WTC11 (cell line): ENCODE results near the gene SOX6.

ENCODE experiments used
- CREB1 ChIP-seq: sonication (generic); formaldehyde crosslinking; IDR thresholded peaks from 2 replicates; pipeline ENCODE4 v1.8.0; 2023; ENCODE audit warnings: mild to moderate bottlenecking, missing genetic modification reagents
- ELF4 ChIP-seq: sonication (generic); formaldehyde crosslinking; IDR thresholded peaks from 2 replicates; pipeline ENCODE4 v1.8.1; 2022; ENCODE audit warnings: low read depth, mild to moderate bottlenecking, moderate library complexity, missing genetic modification reagents
- GRHL2 ChIP-seq: fragments of 250-450 bp; sonication (Bioruptor Pico); IDR thresholded peaks from 2 replicates; pipeline ENCODE4 v1.8.0; 2022; ENCODE audit warnings: mild to moderate bottlenecking, moderate library complexity; ENCODE audit not compliant: insufficient replicate concordance, severe bottlenecking
- KAT7 ChIP-seq: sonication (generic); formaldehyde crosslinking; IDR thresholded peaks from 2 replicates; pipeline ENCODE4 v1.8.1; 2023; ENCODE audit warnings: missing genetic modification reagents, mild to moderate bottlenecking, borderline replicate concordance
- MYBL2 ChIP-seq: sonication (generic); formaldehyde crosslinking; IDR thresholded peaks from 2 replicates; pipeline ENCODE4 v1.8.1; 2023; ENCODE audit warnings: mild to moderate bottlenecking, moderate library complexity, missing genetic modification reagents
- NR3C1 ChIP-seq: sonication (generic); formaldehyde crosslinking; conservative IDR thresholded peaks from 2 replicates; pipeline ENCODE4 v1.8.1; 2023; ENCODE audit warnings: low read depth, mild to moderate bottlenecking, missing genetic modification reagents
- RORB ChIP-seq: fragments of 250-450 bp; sonication (Bioruptor Pico); IDR thresholded peaks from 2 replicates; pipeline ENCODE4 v1.9.0; 2021; ENCODE audit warnings: mild to moderate bottlenecking
- TP53 ChIP-seq: sonication (generic); formaldehyde crosslinking; IDR thresholded peaks from 2 replicates; pipeline ENCODE4 v1.8.1; 2023; ENCODE audit warnings: mild to moderate bottlenecking, missing genetic modification reagents
- ZNF121 ChIP-seq: sonication (generic); formaldehyde crosslinking; IDR thresholded peaks from 2 replicates; pipeline ENCODE4 v1.8.0; 2023; ENCODE audit warnings: missing genetic modification reagents
- TF ChIP-seq, protein P1 (sequence below): fragments of 200-600 bp; IDR thresholded peaks from 2 replicates; pipeline ENCODE4 v1.8.0; 2022; ENCODE audit warnings: antibody characterized with exemption
- TF ChIP-seq, protein P2 (sequence below): sonication (generic); formaldehyde crosslinking; IDR thresholded peaks from 2 replicates; pipeline ENCODE4 v1.8.1; 2022; ENCODE audit warnings: mild to moderate bottlenecking, missing genetic modification reagents, moderate library complexity, borderline replicate concordance
- TF ChIP-seq, protein P3 (sequence below): sonication (generic); formaldehyde crosslinking; IDR thresholded peaks from 2 replicates; pipeline ENCODE4 v1.8.0; 2022; ENCODE audit warnings: mild to moderate bottlenecking, missing genetic modification reagents

DNA sequence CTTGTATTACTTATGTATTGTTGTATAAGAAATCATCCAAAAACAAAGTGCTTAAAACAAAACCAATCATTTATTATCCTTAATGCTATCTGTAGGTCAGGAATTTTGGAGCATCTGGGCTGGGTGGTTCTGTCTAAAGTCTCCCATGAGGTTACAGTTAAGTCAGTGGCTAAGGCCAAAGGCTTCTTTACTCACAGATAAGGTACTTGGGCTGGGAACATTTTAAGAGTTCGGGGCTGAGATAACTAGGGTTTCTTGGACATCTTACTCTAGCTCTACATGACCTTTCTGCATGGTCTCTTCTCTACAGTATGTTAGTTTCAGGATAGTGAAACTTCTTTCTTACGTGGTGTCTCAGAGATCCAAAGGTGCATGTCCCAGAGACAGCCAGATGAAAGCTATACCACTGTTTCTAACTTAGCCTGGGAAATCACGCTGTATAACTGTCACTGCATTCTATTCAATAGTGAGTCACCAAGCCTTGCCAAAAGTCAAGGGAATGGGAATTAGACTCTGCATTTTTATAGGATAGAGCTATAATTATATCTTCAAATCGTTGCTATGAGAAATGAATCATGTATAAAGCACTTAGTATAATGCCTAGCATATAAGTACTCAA lies 29.6 kb downstream of the SOX6 start:
- TF ChIP-seq, protein P1, sequence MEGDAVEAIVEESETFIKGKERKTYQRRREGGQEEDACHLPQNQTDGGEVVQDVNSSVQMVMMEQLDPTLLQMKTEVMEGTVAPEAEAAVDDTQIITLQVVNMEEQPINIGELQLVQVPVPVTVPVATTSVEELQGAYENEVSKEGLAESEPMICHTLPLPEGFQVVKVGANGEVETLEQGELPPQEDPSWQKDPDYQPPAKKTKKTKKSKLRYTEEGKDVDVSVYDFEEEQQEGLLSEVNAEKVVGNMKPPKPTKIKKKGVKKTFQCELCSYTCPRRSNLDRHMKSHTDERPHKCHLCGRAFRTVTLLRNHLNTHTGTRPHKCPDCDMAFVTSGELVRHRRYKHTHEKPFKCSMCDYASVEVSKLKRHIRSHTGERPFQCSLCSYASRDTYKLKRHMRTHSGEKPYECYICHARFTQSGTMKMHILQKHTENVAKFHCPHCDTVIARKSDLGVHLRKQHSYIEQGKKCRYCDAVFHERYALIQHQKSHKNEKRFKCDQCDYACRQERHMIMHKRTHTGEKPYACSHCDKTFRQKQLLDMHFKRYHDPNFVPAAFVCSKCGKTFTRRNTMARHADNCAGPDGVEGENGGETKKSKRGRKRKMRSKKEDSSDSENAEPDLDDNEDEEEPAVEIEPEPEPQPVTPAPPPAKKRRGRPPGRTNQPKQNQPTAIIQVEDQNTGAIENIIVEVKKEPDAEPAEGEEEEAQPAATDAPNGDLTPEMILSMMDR: no peak
- TF ChIP-seq RORB (CRISPR knock-in tag) (no peak), ELF4 (CRISPR knock-in tag) (no peak), NR3C1 (CRISPR knock-in tag) (no peak), KAT7 (CRISPR knock-in tag) (no peak), ZNF121 (CRISPR knock-in tag) (no peak), GRHL2 (CRISPR knock-in tag) (no peak), MYBL2 (CRISPR knock-in tag) (no peak), CREB1 (no peak), TP53 (CRISPR knock-in tag) (no peak)
- TF ChIP-seq, protein P2, sequence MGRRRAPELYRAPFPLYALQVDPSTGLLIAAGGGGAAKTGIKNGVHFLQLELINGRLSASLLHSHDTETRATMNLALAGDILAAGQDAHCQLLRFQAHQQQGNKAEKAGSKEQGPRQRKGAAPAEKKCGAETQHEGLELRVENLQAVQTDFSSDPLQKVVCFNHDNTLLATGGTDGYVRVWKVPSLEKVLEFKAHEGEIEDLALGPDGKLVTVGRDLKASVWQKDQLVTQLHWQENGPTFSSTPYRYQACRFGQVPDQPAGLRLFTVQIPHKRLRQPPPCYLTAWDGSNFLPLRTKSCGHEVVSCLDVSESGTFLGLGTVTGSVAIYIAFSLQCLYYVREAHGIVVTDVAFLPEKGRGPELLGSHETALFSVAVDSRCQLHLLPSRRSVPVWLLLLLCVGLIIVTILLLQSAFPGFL (CRISPR knock-in tag): no peak
- TF ChIP-seq, protein P3, sequence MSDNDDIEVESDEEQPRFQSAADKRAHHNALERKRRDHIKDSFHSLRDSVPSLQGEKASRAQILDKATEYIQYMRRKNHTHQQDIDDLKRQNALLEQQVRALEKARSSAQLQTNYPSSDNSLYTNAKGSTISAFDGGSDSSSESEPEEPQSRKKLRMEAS: no peak
